ENCODE measurements around the gene FEZ2.

FEZ2 gene

DNA sequence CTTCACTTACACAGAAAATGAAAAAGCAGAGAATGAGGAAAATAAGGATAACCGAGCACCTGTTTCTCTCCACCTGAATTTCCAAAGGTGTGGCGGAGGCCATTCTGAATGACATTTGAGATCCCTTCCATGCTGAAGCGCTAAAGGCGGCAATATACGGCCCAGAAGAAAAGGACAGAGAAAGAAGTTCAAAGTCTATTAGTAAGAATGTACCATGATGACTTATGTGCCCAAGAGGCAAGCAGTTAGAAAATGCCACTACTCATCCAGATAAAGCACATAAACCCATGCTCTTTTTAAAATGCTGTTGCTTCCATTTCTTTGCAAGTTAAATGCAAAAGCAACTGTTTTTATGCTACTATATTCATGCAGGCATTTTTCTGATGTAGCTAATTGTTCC lies 37.2 kb downstream of the FEZ2 start:
- no peak for DNase-seq

DNA sequence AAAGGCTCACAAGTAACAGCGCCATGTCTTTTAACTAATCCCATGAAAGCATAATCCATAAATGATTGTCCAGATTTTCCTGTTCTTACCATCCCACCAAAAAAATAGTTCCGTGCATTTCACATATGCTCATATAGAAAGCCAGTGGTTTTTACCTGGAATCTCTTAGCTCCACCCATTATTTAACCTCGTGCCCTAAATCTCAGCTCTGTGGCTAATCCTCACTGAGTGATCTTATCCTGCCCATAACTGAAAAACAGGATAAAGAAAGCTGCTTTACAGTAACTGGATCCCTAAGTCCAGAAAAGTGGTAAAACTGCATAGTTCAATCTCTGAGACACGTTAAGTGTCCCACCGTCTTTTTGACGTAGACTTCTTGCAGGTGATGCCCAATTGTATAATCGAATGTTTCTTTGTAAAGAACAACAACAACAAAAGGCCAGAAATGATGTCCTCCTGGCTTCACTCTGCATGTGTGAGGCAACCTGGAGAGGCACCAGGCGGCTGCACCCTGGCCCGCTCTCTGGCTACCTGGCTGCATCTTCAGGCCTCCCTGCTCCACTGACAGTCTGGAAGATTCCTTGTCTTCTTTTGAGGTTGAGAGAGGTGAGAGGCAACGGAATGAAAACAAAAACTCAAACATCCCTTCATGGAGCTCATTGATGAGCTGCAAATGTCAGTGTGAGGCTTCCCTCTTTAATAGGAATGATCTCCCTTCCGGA lies 38.6 kb downstream of the FEZ2 start:
- no peak for DNase-seq

DNA sequence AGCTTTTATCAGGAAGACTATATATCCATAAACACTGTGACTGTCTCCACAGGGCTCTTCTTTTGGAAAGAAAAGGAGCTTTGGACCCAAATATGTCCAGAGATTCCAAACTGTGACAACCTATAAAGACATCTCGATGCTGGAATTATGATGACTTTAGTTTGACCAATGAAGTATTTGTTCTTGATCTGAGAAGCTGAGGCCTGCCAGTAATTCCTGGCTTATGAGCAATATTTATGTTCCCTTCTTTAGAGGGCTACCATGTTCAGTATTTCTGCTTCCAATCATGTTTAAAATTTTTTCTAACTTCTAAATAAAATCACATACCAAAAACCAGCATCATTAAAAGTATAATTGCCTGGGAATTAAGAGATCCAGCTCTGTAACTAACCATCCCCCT lies 41.1 kb downstream of the FEZ2 start:
- DNase-seq, result no peak

DNA sequence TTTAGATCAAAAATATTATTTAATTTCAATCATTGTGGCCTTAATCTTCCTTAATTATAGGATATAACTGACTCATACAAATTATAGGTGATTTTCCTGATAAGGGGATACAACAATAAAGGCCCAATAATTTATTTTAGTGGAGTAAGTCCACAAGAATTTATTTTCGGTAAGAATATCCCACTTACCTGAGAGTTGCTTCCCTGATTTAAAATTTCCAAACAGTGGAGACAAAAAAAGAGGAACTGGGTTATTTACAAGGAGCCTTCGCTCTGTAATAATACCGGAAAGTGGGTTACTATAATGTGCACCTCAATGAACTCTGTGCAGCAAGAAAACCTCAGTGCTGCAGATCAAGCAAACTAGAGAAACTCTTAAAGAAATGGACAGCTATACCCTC lies 42.2 kb downstream of the FEZ2 start:
- DNase-seq, result no peak

DNA sequence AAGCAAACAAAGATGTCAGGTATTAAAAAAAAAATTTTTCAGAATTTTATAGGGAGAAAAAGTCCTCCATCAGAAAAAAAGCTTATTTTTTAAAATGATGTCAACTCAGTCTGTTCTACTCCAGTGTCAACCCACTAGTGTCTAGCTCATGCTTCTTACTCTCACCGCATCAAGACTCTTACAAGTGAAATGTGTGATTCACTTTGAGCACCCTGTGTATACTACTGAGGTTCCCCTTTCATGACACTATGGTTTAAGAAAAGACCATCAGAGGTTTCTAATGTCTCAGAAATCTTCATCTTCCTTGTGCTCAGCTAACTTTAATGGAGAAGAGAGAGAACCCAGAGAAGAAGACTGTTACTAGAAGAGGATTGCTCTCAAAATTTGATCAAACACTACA lies 43.4 kb downstream of the FEZ2 start:
- no peak for DNase-seq

DNA sequence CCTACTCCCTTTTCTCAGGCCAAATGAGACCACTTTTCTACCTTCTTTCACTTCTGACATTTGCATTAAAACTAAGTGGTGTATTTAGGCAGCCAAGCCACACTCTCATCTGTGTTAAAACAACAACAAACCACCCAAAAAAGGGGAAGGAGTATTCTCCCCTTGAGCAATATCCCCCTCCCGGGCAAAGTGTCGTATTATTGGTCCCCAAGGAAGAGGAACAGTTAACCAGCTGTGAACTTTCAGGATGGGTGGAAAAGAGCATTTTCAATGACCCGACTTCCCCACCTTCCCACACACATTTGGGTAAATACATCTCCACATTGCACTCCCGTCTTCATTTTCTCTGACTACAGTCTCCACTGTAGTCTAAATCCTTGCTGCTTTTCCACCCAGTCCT lies 44.3 kb downstream of the FEZ2 start:
- no peak for DNase-seq

DNA sequence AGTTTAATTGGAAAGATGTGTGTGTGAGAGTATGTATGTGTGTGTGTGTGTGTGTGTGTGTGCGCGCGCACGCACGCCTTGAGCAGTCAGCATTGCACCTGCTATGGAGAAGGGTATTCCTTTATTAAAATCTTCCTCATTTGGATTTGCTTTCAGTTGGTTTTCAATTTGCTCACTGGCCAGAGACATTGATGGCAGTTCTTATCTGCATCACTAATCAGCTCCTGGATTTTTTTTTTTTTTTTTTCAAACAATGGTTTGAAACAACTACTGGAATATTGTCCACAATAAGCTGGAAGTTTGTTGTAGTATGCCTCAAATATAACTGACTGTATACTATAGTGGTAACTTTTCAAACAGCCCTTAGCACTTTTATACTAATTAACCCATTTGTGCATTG lies 48.0 kb downstream of the FEZ2 start:
- DNase-seq, result no peak

DNA sequence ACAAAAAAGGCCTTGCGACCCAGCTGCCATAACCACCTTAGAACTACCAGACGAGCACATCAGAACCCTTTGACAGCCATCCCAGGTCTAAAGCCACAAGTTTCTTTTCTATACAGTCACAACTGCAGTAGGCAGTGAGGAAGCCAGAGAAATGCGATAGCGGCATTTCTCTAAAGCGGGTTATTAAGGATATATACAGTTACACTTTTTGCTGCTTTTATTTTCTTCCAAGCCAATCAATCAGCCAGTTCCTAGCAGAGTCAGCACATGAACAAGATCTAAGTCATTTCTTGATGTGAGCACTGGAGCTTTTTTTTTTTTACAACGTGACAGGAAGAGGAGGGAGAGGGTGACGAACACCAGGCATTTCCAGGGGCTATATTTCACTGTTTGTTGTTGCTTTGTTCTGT lies 48.8 kb downstream of the FEZ2 start:
- DNase-seq, result no peak

DNA sequence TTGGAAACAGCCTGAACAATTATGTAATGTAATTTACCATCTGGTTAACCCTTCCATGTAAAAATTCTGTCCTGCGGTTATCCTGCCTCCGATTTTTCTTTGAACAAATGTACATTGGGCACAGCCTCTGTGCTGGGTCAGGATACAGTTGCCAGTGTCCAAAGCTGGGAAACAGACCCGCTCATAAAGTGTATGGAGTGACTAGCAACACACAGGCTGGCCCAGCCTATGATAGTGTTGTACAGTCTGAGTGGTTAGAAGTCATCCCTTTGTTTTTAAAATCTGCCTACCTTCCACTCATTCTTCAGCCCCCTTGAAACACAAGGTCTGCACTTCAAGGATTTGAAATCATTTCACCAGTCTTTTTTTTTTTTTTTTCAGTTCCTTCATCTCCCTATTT lies 50.1 kb downstream of the FEZ2 start:
- DNase-seq, result no peak

DNA sequence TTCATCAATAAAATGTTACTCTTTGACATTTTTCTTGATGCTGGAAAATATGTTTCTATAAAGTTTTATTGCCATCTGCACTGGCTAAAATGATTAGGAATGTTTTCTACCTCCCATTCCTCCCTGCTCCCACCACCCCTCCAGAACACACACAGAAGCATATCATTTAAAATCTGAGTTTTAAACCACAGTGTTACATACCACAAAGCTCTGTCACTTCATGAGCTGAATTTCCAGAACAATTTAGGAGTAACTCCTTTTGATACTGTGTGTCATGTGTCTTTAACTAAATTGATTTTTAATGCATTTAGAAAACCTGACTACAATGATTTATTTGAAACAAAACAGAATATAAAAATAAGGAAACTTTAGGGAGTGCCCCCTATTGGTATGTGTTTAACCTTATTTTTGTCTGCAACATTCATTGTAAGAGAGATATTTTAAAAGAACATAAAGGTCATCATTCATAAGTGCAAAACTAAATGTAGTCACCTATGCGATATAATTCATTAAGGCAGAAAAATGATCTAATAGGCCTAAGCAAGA lies 52.0 kb downstream of the FEZ2 start:
- no peak for DNase-seq

DNA sequence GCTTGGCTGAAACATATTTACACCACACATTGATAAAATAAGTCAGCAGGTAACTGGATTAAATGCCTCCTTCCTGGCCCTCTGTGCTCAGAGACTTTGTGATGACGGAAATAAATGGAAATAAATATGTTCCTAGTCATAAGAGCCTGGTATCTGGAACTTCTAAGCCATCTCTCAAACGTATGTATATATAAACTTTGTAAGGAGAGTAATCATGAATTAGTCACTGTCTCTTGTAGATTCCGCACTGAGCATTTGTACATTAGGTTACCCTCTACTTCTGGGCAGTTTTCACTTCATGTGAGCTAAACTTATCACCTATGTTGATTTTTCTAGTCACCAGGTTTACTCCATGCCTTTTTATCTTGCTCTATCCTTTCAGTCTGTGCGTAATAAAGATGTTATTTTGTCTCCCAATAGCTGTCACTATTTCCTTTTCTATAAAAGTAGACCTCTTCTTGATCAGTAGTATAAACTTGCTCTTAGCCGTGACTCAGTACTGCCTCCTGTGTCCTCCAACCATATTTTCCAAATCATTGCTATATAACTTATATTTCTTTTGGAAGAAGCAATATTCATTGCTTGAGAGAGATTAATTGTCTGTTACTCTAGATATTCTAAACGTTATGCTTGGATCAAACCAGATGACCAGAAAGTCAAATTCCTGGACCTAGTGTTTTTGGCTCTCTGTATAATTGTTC lies 53.2 kb downstream of the FEZ2 start:
- DNase-seq, result no peak

DNA sequence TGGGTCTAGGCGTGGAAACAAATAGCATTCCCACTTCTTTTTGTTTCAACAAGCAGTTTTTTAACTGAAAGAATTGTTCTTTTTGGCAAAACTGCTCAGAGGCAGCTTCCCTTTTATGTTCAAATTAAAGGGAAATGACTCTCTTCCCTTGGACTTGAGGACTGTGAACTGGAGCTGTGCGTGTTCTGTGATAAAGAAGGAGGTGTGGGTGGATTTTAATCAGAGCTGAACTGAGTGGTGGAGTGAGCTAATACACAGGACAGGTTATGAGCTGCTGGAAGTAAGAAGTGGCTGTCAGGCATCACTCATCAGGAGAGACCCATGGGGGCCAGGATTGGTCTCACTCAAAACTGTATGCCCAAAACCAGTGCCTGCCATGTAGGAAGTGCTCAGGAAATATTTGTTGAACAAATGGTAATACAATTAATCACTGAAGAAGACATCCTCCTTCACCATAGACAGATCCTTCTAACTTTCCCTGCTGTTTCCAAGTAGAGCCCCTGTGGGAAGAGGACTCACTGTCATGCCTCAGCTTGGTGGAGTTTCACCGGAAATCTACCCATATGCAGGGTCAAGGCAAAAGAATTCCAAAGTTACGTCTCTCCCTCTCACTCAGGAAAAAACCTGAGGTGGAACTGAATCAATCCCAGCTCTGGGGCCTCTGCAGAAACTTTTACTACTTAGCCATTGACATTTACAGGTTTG lies 55.9 kb downstream of the FEZ2 start:
- no peak for DNase-seq

DNA sequence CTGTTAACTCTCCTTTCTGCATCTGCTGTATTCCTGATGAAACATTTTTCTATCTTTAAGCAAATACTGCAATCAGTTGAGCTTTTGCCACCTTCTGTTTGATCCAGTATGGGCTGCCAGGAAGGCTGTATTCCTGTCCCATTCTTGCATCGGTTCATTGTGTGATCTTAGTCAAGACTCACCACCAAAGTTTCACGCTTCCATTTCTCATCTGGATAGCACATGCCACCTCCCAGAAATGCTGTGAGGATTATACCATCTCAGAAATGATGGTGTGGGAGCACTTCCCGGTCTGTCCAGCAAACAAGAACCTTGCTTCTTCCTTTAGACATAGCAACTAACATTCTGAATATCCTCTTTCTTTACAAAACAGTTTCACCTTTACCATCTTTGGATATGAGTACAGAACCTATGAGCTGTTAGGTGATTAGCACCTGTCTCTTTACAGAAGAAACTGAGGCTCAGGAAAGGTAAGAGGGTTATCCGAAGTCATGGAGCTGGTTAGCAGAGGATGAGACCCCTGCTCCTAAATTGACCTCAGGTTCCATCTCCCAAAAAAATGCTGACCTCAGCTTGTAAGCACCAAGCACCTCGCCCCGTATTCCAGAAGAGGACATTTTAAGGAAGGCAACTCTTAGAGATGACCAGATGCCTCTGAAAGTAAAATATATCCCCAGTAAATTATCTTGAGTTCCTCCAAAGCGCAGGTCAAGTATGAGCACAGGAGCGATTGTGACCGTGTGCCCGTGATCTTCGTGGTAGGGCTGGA lies 56.8 kb downstream of the FEZ2 start:
- DNase-seq, result no peak

DNA sequence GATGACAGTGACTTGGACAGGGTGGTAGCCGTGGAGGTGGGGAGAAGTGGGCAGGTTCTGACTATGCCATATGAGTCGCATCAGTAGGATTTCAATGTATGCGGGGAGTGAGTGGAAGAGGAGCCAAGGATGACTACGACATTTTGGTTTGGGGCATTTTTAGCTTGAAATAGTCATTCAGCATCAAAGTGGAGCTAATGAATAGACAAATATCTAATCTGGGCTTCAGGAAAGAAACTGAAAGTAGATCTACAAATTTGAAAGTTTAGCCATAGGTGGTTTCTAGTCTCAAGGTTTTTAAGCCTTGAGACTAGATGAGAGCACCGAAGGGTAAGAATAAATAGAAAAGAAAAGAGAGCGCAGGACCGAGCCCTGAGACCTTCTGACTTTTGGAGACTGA lies 58.3 kb downstream of the FEZ2 start:
- DNase-seq, result no peak

DNA sequence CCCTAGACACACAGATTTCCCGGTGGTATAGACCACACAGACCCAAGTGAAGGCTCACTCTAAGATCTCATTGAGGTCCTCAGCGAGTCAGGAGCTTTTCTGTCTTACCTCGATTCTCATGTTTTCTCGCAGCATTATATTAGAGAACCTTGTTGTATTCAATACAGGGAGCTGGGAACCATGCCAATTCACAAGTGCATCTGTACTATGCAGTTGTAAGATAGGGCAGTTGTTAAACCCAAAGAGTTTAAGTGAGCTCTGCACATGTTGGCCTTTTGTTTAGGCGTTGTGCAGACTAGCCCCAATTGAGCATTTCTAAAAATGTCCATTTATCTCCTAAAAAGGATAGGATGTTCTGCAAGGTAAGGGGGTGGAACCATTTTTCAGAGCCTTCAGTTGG lies 59.6 kb downstream of the FEZ2 start:
- DNase-seq, result peak; percentile 11 to 38

DNA sequence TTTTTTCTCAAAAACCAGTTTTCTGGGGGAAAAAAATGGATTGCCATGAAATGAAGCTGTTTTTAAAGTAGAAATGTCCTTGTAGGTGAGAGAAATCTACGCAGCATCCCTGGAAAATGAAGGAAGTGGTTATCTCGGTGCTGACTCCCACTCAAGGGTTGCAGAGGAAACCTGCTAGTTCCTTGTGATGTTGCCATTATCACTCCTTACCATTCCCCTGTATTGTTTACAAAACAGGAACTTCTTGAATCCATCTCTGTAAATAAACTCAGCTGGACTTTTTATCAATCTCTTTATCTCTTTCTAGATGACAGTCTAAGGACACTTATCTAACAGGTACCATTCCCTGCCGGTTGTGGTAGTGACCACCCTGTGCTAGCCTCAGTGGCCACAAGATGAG lies 61.2 kb downstream of the FEZ2 start:
- no peak for DNase-seq

DNA sequence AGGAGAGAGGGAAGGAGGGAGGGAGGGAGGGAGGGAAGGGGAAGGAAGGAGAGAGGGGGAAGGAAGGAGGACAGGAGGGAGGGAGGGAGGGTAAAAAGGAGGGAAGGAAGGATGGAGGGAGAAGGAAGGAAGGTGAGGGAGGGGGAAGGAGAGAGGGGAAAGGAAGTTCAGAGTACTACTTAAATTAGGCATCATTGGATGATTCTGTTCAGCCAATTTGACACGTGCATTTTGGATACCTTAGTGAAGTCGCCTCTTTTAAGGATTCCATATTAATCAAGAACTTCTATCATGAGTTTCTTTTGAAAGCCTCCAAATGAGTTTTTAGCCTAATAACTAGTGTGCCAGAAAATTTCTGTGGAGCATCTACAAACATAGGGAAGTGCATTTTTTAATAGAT lies 62.9 kb downstream of the FEZ2 start:
- DNase-seq, result no peak

DNA sequence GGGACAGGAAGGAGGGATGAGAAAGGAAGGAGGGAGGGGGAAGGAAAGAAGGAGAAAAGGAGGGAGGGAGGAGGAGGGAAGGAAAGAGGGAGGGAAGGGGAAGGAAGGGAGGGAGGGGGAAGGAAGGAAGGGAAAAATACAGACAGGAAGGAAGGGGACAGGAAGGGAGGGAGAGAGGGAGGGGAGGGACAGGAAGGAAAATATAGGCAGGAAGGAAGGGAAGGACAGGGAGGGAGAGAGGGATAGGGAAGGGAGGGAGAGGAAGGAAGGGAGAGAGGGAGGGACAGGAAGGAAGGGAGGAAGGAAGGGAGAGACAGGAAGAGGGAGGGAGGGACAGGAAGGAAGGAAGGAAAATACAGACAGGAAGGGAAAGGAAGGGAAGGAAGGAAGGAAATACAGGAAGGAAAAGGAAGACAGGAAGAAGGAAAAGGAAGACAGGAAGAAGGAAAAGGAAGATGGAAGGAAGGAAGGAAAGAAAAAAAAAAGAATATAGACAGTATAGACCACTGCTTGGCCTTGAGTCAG lies 63.6 kb downstream of the FEZ2 start:
- no peak for DNase-seq

DNA sequence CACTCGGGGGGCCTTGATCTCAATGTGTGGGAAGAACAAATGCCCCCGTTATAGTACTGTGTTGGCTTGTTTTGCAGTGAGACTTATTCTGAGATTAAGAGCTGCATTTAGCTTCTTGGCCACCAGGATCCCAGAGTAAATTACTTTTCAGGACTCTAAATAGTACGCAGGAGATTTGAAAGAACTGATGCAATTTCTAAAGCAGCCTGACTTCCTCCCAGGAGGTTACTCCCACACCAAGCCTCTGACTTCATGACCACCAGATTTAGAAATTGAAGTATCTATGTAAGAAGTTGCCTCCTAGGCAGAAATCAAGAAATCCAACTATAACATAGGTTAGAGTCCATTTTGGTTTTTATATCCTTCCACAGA lies 67.0 kb downstream of the FEZ2 start:
- no peak for DNase-seq

DNA sequence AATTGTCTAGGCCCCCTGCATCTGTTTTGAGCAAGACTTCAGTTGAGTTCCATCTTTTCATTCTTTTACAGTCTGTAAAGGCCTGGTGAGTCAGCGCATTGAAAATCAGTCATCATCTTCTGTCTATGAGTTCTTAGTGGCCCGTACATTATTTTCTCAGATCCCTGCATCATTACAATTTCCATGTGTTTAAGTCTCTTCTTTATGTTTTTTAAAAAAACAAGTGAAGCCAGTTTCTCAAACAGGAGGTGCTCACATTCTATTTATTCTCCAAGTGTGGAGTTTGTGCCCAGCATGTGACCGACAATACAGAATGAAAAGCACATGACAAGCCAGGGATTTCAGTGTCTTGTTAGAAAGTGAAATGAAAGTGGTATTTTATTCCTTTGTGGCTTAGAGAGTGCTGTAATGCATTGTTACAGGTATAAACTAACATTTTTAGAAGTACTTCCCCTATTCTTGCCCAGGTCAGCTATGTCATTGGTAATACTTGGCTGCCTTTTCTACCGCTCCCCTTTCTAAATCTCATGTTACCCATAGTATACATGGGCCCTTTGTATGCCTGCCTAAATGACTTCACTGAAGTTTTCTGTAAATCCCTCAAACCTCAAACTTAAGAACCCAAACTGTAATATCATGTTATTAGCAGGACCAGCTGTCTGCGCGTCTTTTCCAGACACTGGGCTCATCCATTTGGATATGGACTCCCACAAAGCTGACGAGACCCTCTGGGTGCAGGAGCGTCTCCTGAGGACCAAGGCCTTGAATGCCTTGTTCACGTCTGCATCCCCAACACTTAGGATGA lies 67.6 kb downstream of the FEZ2 start:
- no peak for DNase-seq

DNA sequence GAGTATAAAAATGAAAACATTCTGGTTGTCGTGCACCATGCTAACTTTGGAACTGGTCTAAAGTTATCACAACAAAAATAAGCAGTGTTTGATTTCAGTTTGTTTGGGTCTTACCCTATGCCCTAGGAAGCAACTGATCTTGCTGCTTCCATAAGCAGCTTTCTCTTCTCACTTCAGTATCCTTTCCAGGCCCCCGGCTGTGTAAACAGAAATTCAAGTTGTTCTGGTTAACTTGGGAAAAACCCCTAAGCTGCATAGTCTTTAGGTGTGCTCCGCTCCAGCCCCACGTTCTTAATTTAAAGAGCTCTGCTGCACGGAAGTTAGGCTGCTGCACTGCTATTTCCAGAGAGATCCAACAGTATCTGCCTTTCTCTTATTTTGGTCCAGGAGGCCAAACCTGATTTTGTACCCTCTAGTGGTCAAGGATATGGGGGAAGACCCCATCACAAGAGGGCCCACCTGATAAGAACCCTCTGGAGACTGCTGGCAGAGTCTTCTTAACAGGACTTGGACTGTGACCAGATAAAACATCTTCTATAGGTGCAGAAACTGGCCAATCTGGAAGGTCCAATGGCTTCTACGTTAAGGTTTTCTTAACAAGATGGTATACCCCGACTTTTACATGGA lies 69.1 kb downstream of the FEZ2 start:
- no peak for DNase-seq

DNA sequence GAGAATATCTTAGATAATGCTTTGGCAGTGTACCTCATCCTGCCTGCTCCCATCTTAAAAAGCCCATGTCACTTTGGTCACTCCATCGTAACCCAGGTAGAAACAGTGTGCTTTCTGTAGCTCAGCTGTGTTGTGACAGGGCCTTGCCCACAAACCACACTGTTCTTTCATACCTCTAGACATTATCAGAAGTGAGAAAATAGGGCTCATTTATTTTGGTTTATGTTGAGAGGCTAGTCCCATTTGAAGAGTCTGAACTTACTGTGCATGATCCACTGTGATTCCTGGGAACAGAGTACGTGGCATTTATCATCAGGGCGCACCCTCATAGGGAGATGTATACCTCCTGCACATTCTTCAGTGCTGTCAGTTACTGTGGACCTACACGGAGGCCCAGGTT lies 69.7 kb downstream of the FEZ2 start:
- DNase-seq, result no peak

Data from NCI-H187 (cell line).